Testis (tissue), 3 donors: ENCODE data around the gene MAN2B1. TPM values are rescaled to one million over a fixed set of nuclear protein-coding genes. Genes with fewer than 3 reads are reported as not detected.
A peak's percentile ranks its signal among the peaks of the same experiment; 100 is the strongest.
"Not testable (repeated sequence)": the region's sequence is repeated elsewhere in the genome, so short reads cannot be mapped to it uniquely, and the experiment has no call there.

Source experiments
- DNase-seq: peaks from one replicate; pipeline ENCODE4 v3.0.0-alpha.2; 2019
- H3K27ac ChIP-seq, 2 donors: fragments of 200-600 bp; sonication (generic); one replicate each; pipeline ENCODE4 v1.5.1; 2019
- H3K27me3 ChIP-seq: fragments of 200-600 bp; sonication (generic); one replicate; pipeline ENCODE4 v1.5.1; 2019
- H3K36me3 ChIP-seq: fragments of 200-600 bp; sonication (generic); one replicate; pipeline ENCODE4 v1.5.1; 2017; ENCODE audit warnings: low read depth; ENCODE audit errors: missing control alignments
- H3K4me1 ChIP-seq: fragments of 200-600 bp; sonication (generic); one replicate; pipeline ENCODE4 v1.5.1; 2019
- H3K4me3 ChIP-seq, 2 donors: fragments of 200-600 bp; sonication (generic); one replicate each; pipeline ENCODE4 v1.5.1; 2017 to 2019
- H3K9me3 ChIP-seq: fragments of 200-600 bp; sonication (generic); one replicate; pipeline ENCODE4 v1.5.1; 2017
- CTCF ChIP-seq, 3 experiments: fragments of 450-650 bp in 2 of 3; fragments of 200-600 bp in 1 of 3; sonication (generic) in 1 of 3; IDR thresholded peaks; one replicate each; pipeline ENCODE4 v1.5.1; 2016 to 2019; ENCODE audit warnings: antibody characterized with exemption in 3 of 3, mild to moderate bottlenecking in 2 of 3, moderate library complexity in 1 of 3
- POLR2A ChIP-seq: fragments of 450-650 bp; IDR thresholded peaks from one replicate; pipeline ENCODE4 v1.6.1; 2017; ENCODE audit warnings: antibody characterized with exemption, mild to moderate bottlenecking, moderate library complexity
- WGBS, 2 donors: methylation state at CpG; one replicate each; pipeline ENCODE4 v1.1.5; 2018; 5-methylcytosine and 5-hydroxymethylcytosine counted together
- intact Hi-C: fragments of 100-400 bp; cut with DNase I; formaldehyde crosslinking; loops from one replicate; pipeline ENCODE4 v1.15.1; 2023; ENCODE audit warnings: low total_unique reads
- polyA plus RNA-seq: library from polyadenylated mRNA; stranded (reverse); fragments of 350-450 nt; fragmentation: Illumina TruSeq; extraction: RNeasy Lipid Tissue Mini Kit (QIAGEN cat#74804); gene quantifications from one replicate; pipeline ENCODE4 v1.2.3, GENCODE V29; 2014; ENCODE audit warnings: low read depth, low replicate concordance; ENCODE audit not compliant: insufficient read depth
- total RNA-seq, 2 donors: library from RNA; depleted of rRNA; stranded (reverse); fragments of >200 nt; gene quantifications; one replicate each; pipeline ENCODE4 v1.2.3, GENCODE V29; 2016

The MAN2B1 gene
- total and polyA plus RNA-seq, 3 donors from 2014 or later: 29.7 to 45.7 (median 30.6) TPM

- TF ChIP-seq POLR2A (no peak), CTCF (IDR thresholded peaks at IDR 0.05) (no peak)
- H3K4me3 ChIP-seq: peak within 1 kb of the TSS; percentile 70 to 94
- H3K36me3 ChIP-seq: no peaks in the 10 kb centered on the region
- peak; percentile 98 for DNase-seq
- WGBS, 2 donors: 0 to 1% methylated on average over 42 to 63 of the region's 68 CpGs
- peaks cover 10% of the 10 kb centered on the region for H3K4me1 ChIP-seq
- H3K27me3 ChIP-seq: no peaks in the 10 kb centered on the region
- intact Hi-C loops: no loop called here
- peak within 1 kb of the TSS; percentile 86 to 88 for H3K27ac ChIP-seq
- no peaks in the 10 kb centered on the region for H3K9me3 ChIP-seq
Observed at GRCh38 chr19:12681074-12681987, 14.8 kb upstream of the MAN2B1 start, which contains the start of gene DHPS. DHPS (minus strand) TSS chr19:12681880; CDS start chr19:12681766, 114 bp downstream.

GRCh38 chr19:12680034-12680433 is 13.5 kb upstream of the MAN2B1 start:
- WGBS, 2 donors: 75 to 78% methylated on average over 5 to 9 of the region's 9 CpGs
- DNase-seq: no peak
- no peaks in the 10 kb centered on the region for H3K36me3 ChIP-seq
- H3K4me3 ChIP-seq: no peak overlapping the region
- TF ChIP-seq CTCF (IDR thresholded peaks at IDR 0.05) (no peak), POLR2A (no peak)
- no peaks in the 10 kb centered on the region for H3K9me3 ChIP-seq
- intact Hi-C loops: no loop called here
- H3K4me1 ChIP-seq: peaks cover 10% of the 10 kb centered on the region
- H3K27me3 ChIP-seq: no peaks in the 10 kb centered on the region
- H3K27ac ChIP-seq: no peak overlapping the region

DNA sequence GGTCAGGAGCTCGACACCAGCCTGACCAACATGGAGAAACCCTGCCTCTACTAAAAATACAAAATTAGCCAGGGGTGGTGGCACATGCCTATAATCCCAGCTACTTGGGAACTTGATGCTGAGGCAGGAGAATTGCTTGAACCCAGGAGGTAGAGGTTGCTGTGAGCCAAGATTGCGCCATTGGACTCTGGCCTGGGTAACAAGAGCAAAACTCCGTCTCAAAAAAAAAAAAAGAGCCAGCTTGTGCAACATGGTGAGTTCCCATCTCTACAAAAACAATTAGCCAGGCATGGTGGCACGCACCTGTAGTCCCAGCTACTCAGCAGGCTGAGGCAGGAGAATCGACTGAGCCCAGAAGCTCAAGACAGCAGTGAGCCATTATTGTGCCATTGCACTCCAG is 11.5 kb upstream of the MAN2B1 start:
- H3K36me3 ChIP-seq, intact Hi-C loops, H3K4me1 ChIP-seq, H3K9me3 ChIP-seq, DNase-seq, H3K27ac ChIP-seq, H3K4me3 ChIP-seq, H3K27me3 ChIP-seq: not testable (repeated sequence)
- WGBS, 2 donors: 86 to 94% methylated on average over 4 to 5 of the region's 5 CpGs

- Histone ChIP-seq H3K4me3 (no peak overlapping the region), H3K27me3 (no peaks in the 10 kb centered on the region), H3K36me3 (no peaks in the 10 kb centered on the region), H3K27ac (no peak overlapping the region), H3K9me3 (no peaks in the 10 kb centered on the region), H3K4me1 (peaks cover 10% of the 10 kb centered on the region)
- no peak for DNase-seq
- 89 to 92% methylated on average over 6 to 12 of the region's 12 CpGs for WGBS, 2 donors
- TF ChIP-seq CTCF (IDR thresholded peaks at IDR 0.05) (no peak), POLR2A (no peak)
- intact Hi-C loops: no loop called here
Observed at GRCh38 chr19:12676928-12677327, 10.4 kb upstream of the MAN2B1 start.

- no peaks in the 10 kb centered on the region for H3K36me3 ChIP-seq
- H3K4me3 ChIP-seq: no peak overlapping the region
- DNase-seq: peak; percentile 90
- peaks cover 10% of the 10 kb centered on the region for H3K4me1 ChIP-seq
- H3K9me3 ChIP-seq: no peaks in the 10 kb centered on the region
- H3K27me3 ChIP-seq: no peaks in the 10 kb centered on the region
- TF ChIP-seq CTCF (IDR thresholded peaks at IDR 0.05) (peak; percentile 66 to 89 (median 72)), POLR2A (no peak)
- intact Hi-C loops: no loop called here
- no peak overlapping the region for H3K27ac ChIP-seq
- 35 to 36% methylated on average over 3 to 4 of the region's 4 CpGs for WGBS, 2 donors
Observed at GRCh38 chr19:12676384-12676792, 9.8 kb upstream of the MAN2B1 start.
